GM21360 (cell line): Measurements from ENCODE around the gene TINCR.

Experiments
- ATAC-seq: cut with Tn5 transposase; IDR thresholded peaks from one replicate; pipeline ENCODE4 v1.9.1; 2021; ENCODE audit warnings: mild to moderate bottlenecking, moderate library complexity; ENCODE audit not compliant: unreplicated experiment

TINCR gene

DNA sequence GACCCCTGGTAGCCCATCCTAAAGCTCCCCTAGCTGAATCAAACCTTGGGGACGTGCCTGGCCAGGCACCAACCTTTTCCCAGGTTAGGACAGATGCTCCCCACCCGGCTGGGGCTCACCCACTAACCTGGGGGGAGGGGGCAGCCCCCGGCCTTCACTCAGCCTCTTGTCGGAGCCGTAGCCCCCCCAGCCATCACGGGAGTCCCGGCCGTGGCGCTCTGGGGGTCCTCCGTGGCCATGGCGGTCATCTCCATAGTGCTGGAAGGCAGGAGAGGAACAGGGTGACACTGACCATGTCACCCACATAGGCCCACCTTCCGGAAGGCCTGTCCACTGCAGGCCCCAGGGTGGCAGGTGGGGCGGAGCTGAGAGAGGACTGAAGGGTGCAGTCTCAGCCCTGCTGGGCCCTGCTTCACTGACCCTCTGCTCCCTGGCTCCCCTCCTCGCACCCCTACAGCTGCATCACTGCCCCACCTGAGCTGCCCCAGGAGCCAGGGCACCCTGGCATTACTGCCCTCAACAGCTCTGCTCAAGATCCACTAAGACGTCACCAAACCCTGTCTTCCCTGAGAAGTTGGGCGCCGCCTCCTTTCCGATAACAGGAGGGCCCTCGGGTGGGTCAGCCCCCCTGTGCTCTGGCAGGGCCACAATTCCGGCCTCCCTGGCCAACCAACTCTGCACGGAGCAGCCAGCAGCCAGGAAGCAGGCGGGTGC, 22.6 kb upstream of the TINCR start:
- ATAC-seq: no peak

DNA sequence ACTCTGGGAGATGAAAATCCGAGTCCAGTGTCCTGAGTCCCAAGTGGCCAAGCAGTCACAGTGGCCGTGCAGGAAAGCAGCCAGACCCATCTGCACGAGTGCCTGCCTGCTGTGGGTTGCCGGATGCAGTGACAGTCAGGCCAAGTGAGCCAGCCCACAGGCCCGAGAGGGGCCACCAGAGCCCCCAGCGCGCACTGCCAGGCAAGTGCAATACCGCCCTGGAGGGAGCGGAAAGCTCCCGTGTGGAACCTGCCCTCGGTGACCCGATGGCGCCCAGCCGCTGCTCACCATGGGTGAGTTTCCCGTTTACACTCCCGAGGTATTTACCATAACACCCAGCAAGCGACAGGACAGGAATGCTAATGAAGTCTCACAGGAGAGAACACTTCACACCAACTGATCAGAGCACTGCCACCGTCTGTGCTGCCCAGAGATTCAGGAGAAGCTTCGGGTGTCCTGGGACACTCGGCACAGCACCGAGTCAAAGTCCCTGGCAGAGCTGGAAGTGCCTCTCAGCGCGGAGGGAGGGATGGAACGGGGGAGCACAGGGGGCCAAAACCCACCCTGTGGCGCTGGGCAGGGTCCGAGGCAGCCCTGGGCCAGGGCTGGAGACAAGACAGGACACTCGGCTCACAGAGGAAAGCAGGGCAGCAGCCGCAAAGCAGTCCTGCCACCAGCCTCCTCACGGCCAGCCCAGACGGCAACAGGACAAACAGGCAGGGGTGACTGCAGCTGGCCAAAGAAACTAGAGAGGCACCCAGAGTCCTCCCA, 21.3 kb upstream of the TINCR start:
- ATAC-seq: no peak

DNA sequence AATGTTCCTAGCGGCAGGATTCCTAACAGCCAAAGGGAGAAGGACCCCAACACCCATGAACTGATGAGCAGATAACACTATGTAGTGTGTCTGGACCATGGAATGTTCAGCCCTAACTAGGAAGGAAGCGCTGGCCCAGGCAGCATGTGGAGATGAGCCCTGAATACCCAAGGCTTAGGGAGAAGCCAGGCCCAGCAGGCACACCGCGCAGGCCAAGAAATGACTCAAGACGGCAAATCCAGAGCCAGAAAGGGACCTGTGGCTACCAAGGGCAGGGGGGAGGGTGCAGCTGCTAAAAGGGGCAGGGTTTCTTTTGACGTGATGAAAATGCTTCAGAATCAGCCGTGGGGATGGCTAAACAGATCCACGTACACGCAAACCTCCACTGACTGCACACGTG, 20.7 kb upstream of the TINCR start:
- no peak for ATAC-seq

DNA sequence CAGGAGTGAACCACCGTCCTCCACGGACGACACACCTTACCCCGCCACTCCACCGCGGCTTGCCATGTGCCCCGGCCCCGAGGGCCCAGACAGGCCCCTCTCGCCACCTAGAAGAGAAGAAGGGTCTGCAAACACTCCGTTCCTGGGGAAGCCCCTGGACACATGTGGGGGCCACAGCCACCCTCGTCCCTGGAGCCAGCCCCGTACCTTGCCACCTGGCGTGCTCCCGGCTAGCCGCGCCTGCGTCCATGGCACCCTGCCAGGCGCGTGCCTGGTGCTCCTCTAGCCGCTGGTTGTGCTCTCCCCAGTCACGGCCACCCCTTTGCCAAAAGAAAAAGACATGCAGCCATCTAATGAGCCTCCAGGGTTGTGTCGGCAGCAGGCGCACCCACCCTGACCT, 19.9 kb upstream of the TINCR start:
- ATAC-seq: no peak

GRCh38 chr19:5587071-5587455, 19.3 kb upstream of the TINCR start:
- no peak for ATAC-seq

- no peak for ATAC-seq
These were observed 18.7 kb upstream of the TINCR start for GRCh38 chr19:5586300-5587070.

DNA sequence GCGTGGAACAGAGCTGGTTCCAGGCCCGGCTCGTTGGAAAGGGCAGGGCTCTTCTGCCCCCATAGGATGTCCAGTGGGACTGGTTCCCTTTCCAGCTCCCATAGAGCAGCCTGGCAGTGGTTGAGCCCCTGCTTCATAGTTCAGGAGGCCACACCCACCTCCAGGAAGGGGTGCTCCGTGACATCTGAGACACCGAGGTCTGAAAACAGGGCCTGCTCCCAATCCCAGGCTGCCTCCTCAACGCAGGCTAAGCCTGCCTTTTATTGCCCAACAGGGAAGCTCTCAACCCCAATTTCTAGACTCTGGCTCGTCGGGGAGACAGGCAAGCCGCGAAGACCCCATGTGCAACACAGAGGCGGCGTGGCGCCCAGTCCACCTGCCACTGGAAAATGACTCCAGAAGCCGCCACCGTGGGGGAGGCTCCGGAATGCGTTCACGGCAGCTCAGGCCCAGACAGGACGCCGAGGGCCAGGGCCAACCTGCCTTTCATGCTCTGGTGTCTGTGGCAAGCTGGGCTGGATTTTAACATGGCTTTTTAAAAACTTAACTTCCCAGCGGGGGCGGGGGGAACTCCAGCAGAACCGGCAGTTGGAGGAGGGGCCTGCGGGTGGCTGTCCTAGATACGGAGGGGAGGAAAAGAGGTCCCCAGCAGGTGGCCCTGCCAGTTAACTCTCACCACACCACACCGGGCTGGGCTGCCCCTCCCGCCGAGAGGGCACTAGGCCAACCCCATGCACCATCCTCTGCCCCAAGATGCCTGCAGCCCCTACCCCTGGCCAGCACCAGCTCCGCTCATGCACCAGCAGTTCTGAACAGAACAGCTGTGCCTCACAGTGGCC, 17.9 kb upstream of the TINCR start:
- ATAC-seq: no peak

DNA sequence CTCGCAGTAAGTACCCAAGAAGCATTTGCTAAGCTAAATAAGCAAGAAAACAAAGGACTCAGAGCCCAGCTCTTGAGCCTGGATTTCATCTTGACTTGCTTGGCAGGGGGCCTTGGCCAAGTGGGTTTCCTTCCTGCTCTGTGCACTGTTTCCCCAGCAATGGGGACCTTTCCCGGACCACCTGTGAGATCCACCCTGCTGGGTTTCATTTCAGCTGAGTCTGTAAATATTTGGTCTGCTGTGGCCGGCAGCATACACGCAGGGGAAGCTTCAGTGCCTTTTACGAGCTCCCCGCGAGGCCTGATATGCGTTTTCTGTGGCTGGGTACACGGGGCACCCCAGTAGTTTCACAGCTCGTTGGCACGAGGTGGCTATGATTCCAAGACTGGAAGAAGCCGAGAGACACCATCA, 12.4 kb upstream of the TINCR start:
- no peak for ATAC-seq

- no peak for ATAC-seq
These were observed 11.9 kb upstream of the TINCR start for GRCh38 chr19:5579697-5580096.

- no peak for ATAC-seq
These were observed 11.5 kb upstream of the TINCR start for GRCh38 chr19:5579286-5579685.

GRCh38 chr19:5578097-5578846, 10.5 kb upstream of the TINCR start:
- ATAC-seq: no peak

GRCh38 chr19:5575590-5575989, 7.8 kb upstream of the TINCR start:
- ATAC-seq: no peak

- no peak for ATAC-seq
These were observed 5.0 kb upstream of the TINCR start for GRCh38 chr19:5572556-5573286.

- no peak for ATAC-seq
These were observed 4.0 kb upstream of the TINCR start for GRCh38 chr19:5571777-5572176.

DNA sequence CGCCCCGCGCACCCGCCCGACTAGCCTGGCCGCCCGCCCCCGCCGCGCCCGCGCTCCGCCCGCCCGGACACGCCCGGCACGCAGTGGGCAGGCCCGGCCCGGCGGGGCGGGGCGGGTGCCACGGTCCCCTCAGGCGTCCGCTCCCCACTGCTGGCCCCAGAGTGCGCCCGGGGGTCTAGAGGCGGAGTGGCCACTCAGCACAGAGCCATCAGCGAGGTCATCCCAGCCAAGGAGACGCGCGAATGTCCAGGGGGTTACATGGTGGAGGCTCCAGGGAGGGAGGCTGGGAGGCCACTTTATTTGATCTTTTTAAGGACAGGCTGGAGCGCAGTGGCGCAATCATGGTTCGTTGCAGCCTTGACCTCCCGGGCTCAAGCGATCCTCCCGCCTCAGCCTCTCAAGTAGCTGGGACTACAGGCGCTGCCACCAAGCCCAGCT, 236 bp upstream of the TINCR start:
- ATAC-seq: no peak

DNA sequence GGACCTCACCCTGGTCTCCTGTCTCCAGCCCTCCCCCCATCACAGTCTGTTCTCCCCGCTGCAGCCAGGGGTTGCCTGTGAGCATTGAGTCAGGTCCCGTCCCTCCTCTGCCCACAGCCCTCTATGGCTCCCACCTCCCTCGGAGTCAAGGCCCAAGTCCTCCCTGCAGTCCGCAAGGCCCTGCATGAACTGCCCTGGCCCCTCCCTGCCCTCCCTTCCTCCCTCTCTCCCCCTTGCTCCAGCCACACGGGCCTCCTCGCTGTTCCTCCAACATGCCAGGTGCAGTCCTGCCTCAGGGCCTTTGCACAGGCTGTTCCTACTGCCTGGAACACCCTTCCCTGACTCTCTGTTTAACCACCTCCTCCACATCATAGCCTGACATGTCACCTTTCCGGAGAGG, 2.8 kb downstream of the TINCR start:
- no peak for ATAC-seq

DNA sequence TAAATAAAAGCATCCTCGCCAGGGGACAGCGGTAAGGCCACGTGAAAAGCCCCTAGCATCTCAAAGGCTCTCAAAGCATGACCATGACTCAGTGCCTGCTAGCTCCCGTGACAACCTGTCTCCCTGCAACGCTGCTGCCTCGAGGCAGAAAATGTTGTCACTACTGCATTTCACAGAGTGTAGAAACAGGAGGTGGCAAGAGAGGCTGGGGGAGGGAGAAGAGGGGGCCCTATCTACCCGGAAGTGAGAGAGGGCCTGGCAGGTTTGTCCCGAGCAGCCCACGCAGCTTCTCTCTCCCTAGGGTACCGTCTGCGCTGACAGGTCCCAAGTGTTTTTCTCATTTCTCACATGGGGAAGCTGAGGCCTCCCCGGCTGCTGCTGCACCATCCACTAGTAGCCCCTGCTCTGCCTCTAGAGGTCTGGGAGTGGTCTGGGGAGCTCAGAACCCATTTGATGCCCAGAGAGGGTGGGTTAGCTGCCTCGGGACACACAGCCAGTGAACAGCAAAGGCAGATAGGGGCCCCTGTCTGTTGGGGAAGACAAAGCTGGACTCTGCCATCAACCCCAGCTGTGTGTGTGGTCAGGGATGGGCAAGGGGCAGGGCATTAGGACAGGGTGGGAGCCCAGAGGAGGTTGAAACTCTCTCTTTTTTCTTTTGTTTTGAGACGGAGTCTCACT, 3.7 kb downstream of the TINCR start:
- ATAC-seq: no peak

DNA sequence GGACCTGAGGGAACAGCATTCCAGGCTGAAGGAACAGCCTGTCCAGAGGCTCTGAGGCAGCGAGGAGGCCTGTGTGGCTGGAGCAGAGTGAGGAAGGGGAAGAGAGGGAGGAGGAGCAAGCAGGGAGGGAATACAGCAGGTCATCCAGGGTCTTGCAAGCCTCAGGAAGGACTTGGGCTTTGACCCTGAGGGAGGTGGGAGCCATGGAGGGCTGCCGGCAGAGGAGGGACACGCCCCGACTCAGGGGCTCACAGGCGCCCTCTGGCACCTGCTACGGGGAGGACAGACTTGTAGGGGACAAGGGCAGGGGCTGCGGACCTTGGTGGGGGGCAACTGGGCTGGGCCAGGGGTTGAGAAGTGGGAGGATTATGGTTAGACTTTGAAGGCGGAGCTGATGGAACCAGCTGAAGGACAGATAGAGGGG, 4.7 kb downstream of the TINCR start:
- no peak for ATAC-seq

DNA sequence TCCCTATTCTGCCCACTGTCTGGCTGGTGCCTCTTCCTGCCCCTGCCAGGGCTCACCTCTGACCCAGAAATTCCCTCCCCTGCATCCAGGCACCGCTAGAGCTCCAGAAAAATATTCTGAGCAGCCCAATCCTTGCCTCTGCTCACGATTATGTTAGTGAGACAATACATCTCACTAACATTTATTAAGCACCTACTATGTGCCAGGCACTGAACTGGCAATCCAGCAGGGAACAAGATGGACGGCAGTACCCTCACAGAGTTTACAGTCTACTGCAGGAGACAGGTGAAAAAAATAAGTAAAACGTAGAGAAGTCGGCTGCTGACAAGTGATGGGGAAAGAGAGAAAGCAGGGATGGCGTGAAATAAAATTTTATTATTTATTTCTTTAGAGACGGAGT, 5.5 kb downstream of the TINCR start:
- no peak for ATAC-seq
